Gastrocnemius medialis (tissue), 4 donors: Measurements from ENCODE around the gene HSPB9. TPM values are rescaled to one million over a fixed set of nuclear protein-coding genes. Genes with fewer than 3 reads are reported as not detected.
A peak's percentile ranks its signal among the peaks of the same experiment; 100 is the strongest.

ENCODE experiments used
- ATAC-seq, 2 donors: fragments of 150-250 bp; one replicate each; pipeline ENCODE4 v1.9.1; 2016
- DNase-seq, 2 donors: peaks; one replicate each; pipeline ENCODE4 v3.0.0-alpha.2; 2019
- H3K27ac ChIP-seq, 4 donors: fragments of 200-600 bp; sonication (generic); 1 replicate in 1 of 4; 2 replicates in 3 of 4; pipeline ENCODE4 v1.5.1; 2016 to 2018; ENCODE audit warnings: mild to moderate bottlenecking in 2 of 4, moderate library complexity in 1 of 4
- H3K27me3 ChIP-seq, 3 donors: fragments of 200-600 bp; sonication (generic) in 2 of 3; 1 replicate in 1 of 3; 2 replicates in 2 of 3; pipeline versions ENCODE4 v1.5.1 to v1.6.0; 2016 to 2019; ENCODE audit warnings: mild to moderate bottlenecking in 1 of 3, moderate library complexity in 1 of 3
- H3K36me3 ChIP-seq, 2 donors: fragments of 200-600 bp; sonication (generic) in 1 of 2; one replicate each; pipeline ENCODE4 v1.5.1; 2017 to 2018
- H3K4me1 ChIP-seq, 2 donors: fragments of 200-600 bp; sonication (generic) in 1 of 2; one replicate each; pipeline ENCODE4 v1.5.1; 2016 to 2017; ENCODE audit warnings: mild to moderate bottlenecking in 2 of 2
- H3K4me3 ChIP-seq, 4 donors: fragments of 200-600 bp; sonication (generic) in 3 of 4; 1 replicate in 1 of 4; 2 replicates in 3 of 4; pipeline ENCODE4 v1.5.1; 2016 to 2019; ENCODE audit warnings: mild to moderate bottlenecking in 2 of 4
- H3K9me3 ChIP-seq, 3 donors: fragments of 200-600 bp; sonication (generic) in 2 of 3; 1 replicate in 1 of 3; 2 replicates in 2 of 3; pipeline ENCODE4 v1.5.1; 2016 to 2019
- POLR2A ChIP-seq, 2 donors: fragments of 450-650 bp; IDR thresholded peaks; one replicate each; pipeline ENCODE4 v1.6.1; 2017; ENCODE audit warnings: antibody characterized with exemption in 2 of 2, mild to moderate bottlenecking in 2 of 2, moderate library complexity in 2 of 2
- in situ Hi-C, 4 donors: fragments of 200-750 bp; cut with MboI; loops; one replicate each; pipeline versions ENCODE4 v1.15.0 to v1.8.0; 2017; ENCODE audit warnings: low sequenced_read_pairs in 4 of 4
- intact Hi-C: fragments of 100-400 bp; cut with DNase I; formaldehyde crosslinking; loops from one replicate; pipeline ENCODE4 v1.15.1; 2023; ENCODE audit warnings: low total_unique reads
- total RNA-seq, 4 donors: library from RNA; depleted of rRNA; stranded (reverse); fragments of >200 nt; gene quantifications; one replicate each; pipeline versions ENCODE4 v1.1.0 to v1.2.3, GENCODE V29; 2016
- TF ChIP-seq, protein P1 (sequence below), 5 experiments: fragments of 450-650 bp in 3 of 5; fragments of 200-600 bp in 2 of 5; sonication (generic) in 2 of 5; IDR thresholded peaks in 4 of 5; conservative IDR thresholded peaks in 1 of 5; 1 replicate in 4 of 5; 2 replicates in 1 of 5; pipeline ENCODE4 v1.5.1; 2016 to 2019; ENCODE audit warnings: antibody characterized with exemption in 5 of 5, mild to moderate bottlenecking in 3 of 5, moderate library complexity in 3 of 5

HSPB9 gene
- total RNA-seq, 4 donors from 2014 or later = not detected

DNA sequence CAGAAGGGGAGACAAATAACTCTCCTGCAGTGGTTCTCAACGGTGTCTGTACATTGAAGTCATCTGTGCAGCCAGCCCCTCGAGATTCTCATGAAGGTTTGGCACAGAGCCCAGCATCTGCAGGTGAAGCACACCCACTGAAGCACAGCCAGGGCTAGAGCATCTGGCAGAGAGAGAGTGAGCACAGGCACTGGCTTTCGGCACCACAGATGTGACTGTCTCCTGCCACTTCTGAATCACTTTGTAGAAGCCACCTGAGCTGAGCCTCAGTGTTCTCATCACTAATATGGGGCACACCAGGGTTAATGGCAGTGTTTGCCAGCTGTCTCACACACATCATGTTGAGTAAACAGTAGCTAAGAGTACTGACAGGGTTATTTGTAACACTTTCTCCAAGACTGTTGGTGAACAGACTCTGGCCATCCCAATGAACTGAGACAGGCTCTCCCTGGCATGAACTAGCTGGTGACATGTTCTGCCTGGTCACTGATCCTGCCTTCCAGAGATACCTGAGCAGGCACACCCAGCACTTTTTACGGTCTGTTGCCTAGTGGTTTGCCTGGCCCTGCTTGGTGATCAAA is 10.9 kb downstream of the HSPB9 start:
- DNase-seq (no peak), ATAC-seq (peak in 1 of 2 donors; percentile 45)
- H3K4me3 ChIP-seq = no peak overlapping the region
- peak overlapping the region; percentile 45 to 75 (median 70) for H3K27ac ChIP-seq
- H3K9me3 ChIP-seq = no peaks in the 10 kb centered on the region
- H3K36me3 ChIP-seq = peaks cover 0 to 20% of the 10 kb centered on the region in 2 donors
- TF ChIP-seq POLR2A (IDR thresholded peaks at IDR 0.05) = no peak
- TF ChIP-seq, protein P1, sequence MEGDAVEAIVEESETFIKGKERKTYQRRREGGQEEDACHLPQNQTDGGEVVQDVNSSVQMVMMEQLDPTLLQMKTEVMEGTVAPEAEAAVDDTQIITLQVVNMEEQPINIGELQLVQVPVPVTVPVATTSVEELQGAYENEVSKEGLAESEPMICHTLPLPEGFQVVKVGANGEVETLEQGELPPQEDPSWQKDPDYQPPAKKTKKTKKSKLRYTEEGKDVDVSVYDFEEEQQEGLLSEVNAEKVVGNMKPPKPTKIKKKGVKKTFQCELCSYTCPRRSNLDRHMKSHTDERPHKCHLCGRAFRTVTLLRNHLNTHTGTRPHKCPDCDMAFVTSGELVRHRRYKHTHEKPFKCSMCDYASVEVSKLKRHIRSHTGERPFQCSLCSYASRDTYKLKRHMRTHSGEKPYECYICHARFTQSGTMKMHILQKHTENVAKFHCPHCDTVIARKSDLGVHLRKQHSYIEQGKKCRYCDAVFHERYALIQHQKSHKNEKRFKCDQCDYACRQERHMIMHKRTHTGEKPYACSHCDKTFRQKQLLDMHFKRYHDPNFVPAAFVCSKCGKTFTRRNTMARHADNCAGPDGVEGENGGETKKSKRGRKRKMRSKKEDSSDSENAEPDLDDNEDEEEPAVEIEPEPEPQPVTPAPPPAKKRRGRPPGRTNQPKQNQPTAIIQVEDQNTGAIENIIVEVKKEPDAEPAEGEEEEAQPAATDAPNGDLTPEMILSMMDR (IDR thresholded peaks at IDR 0.05 in 4 of 5, conservative IDR thresholded peaks at IDR 0.05 in 1 of 5) = no peak
- peaks cover 93 to 96% of the 10 kb centered on the region in 2 donors for H3K4me1 ChIP-seq
- in situ Hi-C loops = no loop called here
- intact Hi-C loops = no loop called here
- no peaks in the 10 kb centered on the region for H3K27me3 ChIP-seq

DNA sequence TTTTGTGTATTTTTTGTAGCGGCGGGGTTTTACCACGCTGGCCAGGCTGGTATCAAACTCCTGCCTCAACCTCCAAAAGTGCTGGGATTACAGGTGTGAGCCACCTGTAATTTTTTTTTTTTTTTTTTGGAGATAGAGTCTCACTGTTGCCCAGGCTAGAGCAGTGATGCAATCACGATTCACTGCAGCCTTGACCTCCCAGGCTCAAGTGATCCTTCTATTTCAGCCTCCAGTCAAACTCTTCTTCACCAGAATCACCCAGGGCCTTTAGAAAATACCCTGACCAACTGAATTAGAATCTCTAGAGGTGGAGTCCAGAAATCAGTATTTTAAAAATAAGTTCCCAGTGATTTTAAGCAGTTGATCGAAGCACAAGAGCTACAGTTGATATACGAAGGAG is 12.5 kb downstream of the HSPB9 start:
- intact Hi-C loops = no loop called here
- ATAC-seq = no peak
- H3K4me3 ChIP-seq = no peak overlapping the region
- no peaks in the 10 kb centered on the region for H3K9me3 ChIP-seq
- DNase-seq = no peak
- peaks cover 0 to 4% of the 10 kb centered on the region in 2 donors for H3K36me3 ChIP-seq
- in situ Hi-C loops = no loop called here
- peak overlapping the region; percentile 54 to 75 (median 70) for H3K27ac ChIP-seq
- peaks cover 97 to 98% of the 10 kb centered on the region in 2 donors for H3K4me1 ChIP-seq
- no peak for TF ChIP-seq POLR2A (IDR thresholded peaks at IDR 0.05)
- TF ChIP-seq, protein P1 (IDR thresholded peaks at IDR 0.05 in 4 of 5, conservative IDR thresholded peaks at IDR 0.05 in 1 of 5) = no peak
- no peaks in the 10 kb centered on the region for H3K27me3 ChIP-seq

DNA sequence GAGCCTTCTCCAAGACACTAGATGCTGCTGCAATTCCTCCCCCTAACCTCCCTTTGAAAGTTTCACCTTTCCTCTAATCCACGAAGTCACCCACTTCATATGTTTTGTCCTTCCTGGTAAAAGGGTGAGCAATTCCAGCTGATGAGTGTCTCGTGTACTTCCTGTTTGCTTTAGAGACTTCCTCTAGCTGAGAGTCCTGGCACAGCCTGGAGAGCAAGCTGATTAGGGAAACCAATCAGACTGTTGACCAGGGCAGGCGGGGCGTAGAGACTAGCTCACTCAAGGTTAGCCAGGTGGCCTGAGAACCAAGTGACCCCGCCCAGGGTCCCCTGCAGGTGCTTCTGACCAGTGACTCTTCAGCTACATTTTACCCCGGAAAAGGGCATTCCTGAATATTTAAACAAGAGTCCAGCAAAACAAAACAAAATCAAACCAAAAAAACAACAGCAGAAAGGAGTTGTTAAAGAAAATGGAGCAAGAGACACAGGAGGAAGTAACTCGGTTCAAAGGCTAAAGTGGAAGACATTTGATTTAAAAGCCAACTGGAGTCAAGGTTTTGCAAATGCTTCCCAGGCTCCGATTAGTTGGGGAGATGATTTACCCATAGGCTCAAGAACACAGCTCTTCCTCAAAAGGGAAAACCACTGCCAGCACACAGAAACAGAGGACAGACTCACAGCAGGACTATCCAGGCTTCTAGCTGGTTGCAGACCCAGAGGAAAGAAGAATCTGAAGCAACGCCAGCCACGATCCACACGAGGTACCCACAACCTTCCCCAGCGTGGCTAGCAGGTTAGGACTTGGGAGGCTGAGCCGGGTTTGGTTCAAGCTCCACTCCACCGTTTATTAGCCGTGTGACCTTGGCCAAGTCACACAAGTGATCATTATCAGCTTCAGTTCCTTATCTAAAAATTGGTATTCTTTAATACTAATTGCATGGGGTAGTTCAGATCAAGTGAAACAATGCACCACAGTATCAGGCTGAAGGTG is 13.4 kb downstream of the HSPB9 start:
- H3K4me3 ChIP-seq = peak overlapping the region in 3 of 4 donors; percentile 4 to 8 (median 7)
- in situ Hi-C loops (no loop called here), intact Hi-C loops (no loop called here)
- ATAC-seq (peak in 1 of 2 donors; percentile 42), DNase-seq (no peak)
- no peak for TF ChIP-seq POLR2A (IDR thresholded peaks at IDR 0.05)
- TF ChIP-seq, protein P1 (IDR thresholded peaks at IDR 0.05 in 4 of 5, conservative IDR thresholded peaks at IDR 0.05 in 1 of 5) = no peak
- no peaks in the 10 kb centered on the region for H3K36me3 ChIP-seq
- no peaks in the 10 kb centered on the region for H3K27me3 ChIP-seq
- peak overlapping the region; percentile 54 to 75 (median 70) for H3K27ac ChIP-seq
- no peaks in the 10 kb centered on the region for H3K9me3 ChIP-seq
- peaks cover 95 to 98% of the 10 kb centered on the region in 2 donors for H3K4me1 ChIP-seq

DNA sequence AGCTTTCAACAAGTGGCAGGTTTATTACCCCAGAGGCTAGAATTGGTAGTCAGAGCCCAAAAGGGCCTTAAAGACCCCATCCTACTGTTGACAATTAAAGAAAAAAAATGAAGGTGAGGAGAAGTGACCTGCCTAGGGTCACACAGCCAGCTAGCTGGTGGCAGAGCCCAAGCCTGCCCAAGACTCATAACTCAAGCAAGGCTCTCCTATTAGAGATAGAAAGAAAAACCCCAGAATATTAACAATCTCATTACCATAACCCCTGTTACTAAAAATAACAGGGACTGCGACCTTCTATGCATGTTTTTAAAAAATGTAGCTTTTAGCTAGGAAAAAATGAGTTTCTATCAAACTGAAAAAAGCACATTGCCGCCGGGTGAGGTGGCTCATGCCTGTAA is 14.0 kb downstream of the HSPB9 start:
- peak overlapping the region in 3 of 4 donors; percentile 4 to 8 (median 7) for H3K4me3 ChIP-seq
- H3K4me1 ChIP-seq = peaks cover 95 to 98% of the 10 kb centered on the region in 2 donors
- H3K27ac ChIP-seq = peak overlapping the region; percentile 54 to 75 (median 70)
- no peaks in the 10 kb centered on the region for H3K9me3 ChIP-seq
- H3K27me3 ChIP-seq = no peaks in the 10 kb centered on the region
- no peak for DNase-seq
- H3K36me3 ChIP-seq = no peaks in the 10 kb centered on the region
- in situ Hi-C loops = no loop called here
- intact Hi-C loops = no loop called here
- no peak for TF ChIP-seq POLR2A (IDR thresholded peaks at IDR 0.05)
- TF ChIP-seq, protein P1 (IDR thresholded peaks at IDR 0.05 in 4 of 5, conservative IDR thresholded peaks at IDR 0.05 in 1 of 5) = no peak
- no peak for ATAC-seq
